ENCODE measurements around the gene SNX32.

The SNX32 gene

GRCh38 chr11:65899356-65900124, 65.8 kb downstream of the SNX32 start:
- H3K4me3 ChIP-seq (ENCODE audit: low read length, poor library complexity, severe bottlenecking), result peak overlapping the region; percentile 57
- no peaks in the 10 kb centered on the region for H3K79me2 ChIP-seq (ENCODE audit: insufficient read depth, low read length)

GRCh38 chr11:65900125-65900898, 66.5 kb downstream of the SNX32 start, which contains the start of gene FOSL1:
Gene FOSL1, minus strand, starts transcription at chr11:65900388. Its CDS starts 49 bp downstream, at chr11:65900339.
- Histone ChIP-seq H3F3A (ENCODE audit: low read depth) (no peaks in the 10 kb centered on the region), H3K36me3 (ENCODE audit: insufficient read depth, low read length) (no peaks in the 10 kb centered on the region), H3K9ac (ENCODE audit: low read depth, low read length, poor library complexity, severe bottlenecking) (no peak within 1 kb of the TSS), H3K79me2 (ENCODE audit: insufficient read depth, low read length) (no peaks in the 10 kb centered on the region), H3K9me2 (replicated peaks; ENCODE audit: low read depth, low read length) (no peaks in the 10 kb centered on the region), H2AFZ (ENCODE audit: low read length) (peak within 1 kb of the TSS; percentile 53; the same call in 1 of the 2 replicates), H3K4me1 (ENCODE audit: insufficient read depth, low read length, poor library complexity, severe bottlenecking) (peaks cover 7% of the 10 kb centered on the region), H4K20me1 (ENCODE audit: insufficient read depth, low read length, poor library complexity, severe bottlenecking) (no peaks in the 10 kb centered on the region), H3K9me3 (ENCODE audit: insufficient read depth, low read depth, low read length) (no peaks in the 10 kb centered on the region), H3K4me3 (ENCODE audit: low read length, poor library complexity, severe bottlenecking) (peak within 1 kb of the TSS; percentile 57), H3K27me3 (ENCODE audit: insufficient read depth, low read length, poor library complexity, severe bottlenecking) (no peaks in the 10 kb centered on the region), H3K4me2 (ENCODE audit: low read depth, low read length, poor library complexity, severe bottlenecking) (peak within 1 kb of the TSS; percentile 69)
- no peak for TF ChIP-seq CTCF (conservative IDR thresholded peaks at IDR 0.05; ENCODE audit: low read length)
- no peak for TF ChIP-seq EZH2phosphoT487 (IDR thresholded peaks at IDR 0.05; ENCODE audit: borderline replicate concordance)

More at GRCh38 chr11:65899356-65900124, 65.8 kb downstream of the SNX32 start:
- Histone ChIP-seq H3K9me3 (ENCODE audit: insufficient read depth, low read depth, low read length) (no peaks in the 10 kb centered on the region), H3K36me3 (ENCODE audit: insufficient read depth, low read length) (no peaks in the 10 kb centered on the region), H2AFZ (ENCODE audit: low read length) (no peak overlapping the region), H3K4me2 (ENCODE audit: low read depth, low read length, poor library complexity, severe bottlenecking) (peak overlapping the region; percentile 69), H3K9me2 (replicated peaks; ENCODE audit: low read depth, low read length) (no peaks in the 10 kb centered on the region), H4K20me1 (ENCODE audit: insufficient read depth, low read length, poor library complexity, severe bottlenecking) (no peaks in the 10 kb centered on the region), H3K9ac (ENCODE audit: low read depth, low read length, poor library complexity, severe bottlenecking) (no peak overlapping the region), H3K4me1 (ENCODE audit: insufficient read depth, low read length, poor library complexity, severe bottlenecking) (peaks cover 7% of the 10 kb centered on the region), H3F3A (ENCODE audit: low read depth) (no peaks in the 10 kb centered on the region), H3K27me3 (ENCODE audit: insufficient read depth, low read length, poor library complexity, severe bottlenecking) (no peaks in the 10 kb centered on the region)
- TF ChIP-seq EZH2phosphoT487 (IDR thresholded peaks at IDR 0.05; ENCODE audit: borderline replicate concordance) (no peak), CTCF (conservative IDR thresholded peaks at IDR 0.05; ENCODE audit: low read length) (no peak)

GRCh38 chr11:65900899-65901180, 67.1 kb downstream of the SNX32 start:
- peak overlapping the region; percentile 69 for H3K4me2 ChIP-seq (ENCODE audit: low read depth, low read length, poor library complexity, severe bottlenecking)
- H3K9ac ChIP-seq (ENCODE audit: low read depth, low read length, poor library complexity, severe bottlenecking), result no peak overlapping the region
- no peaks in the 10 kb centered on the region for H3F3A ChIP-seq (ENCODE audit: low read depth)
- peaks cover 7% of the 10 kb centered on the region for H3K4me1 ChIP-seq (ENCODE audit: insufficient read depth, low read length, poor library complexity, severe bottlenecking)
- no peaks in the 10 kb centered on the region for H3K79me2 ChIP-seq (ENCODE audit: insufficient read depth, low read length)
- H3K9me2 ChIP-seq (replicated peaks; ENCODE audit: low read depth, low read length), result no peaks in the 10 kb centered on the region
- H4K20me1 ChIP-seq (ENCODE audit: insufficient read depth, low read length, poor library complexity, severe bottlenecking), result no peaks in the 10 kb centered on the region
- H3K27me3 ChIP-seq (ENCODE audit: insufficient read depth, low read length, poor library complexity, severe bottlenecking), result no peaks in the 10 kb centered on the region
- H3K9me3 ChIP-seq (ENCODE audit: insufficient read depth, low read depth, low read length), result no peaks in the 10 kb centered on the region
- no peak overlapping the region for H3K4me3 ChIP-seq (ENCODE audit: low read length, poor library complexity, severe bottlenecking)
- H3K36me3 ChIP-seq (ENCODE audit: insufficient read depth, low read length), result no peaks in the 10 kb centered on the region
- H2AFZ ChIP-seq (ENCODE audit: low read length), result 0 out of 2 replicates have a peak overlapping the region, but pooled peaks have one; percentile 53
- no peak for TF ChIP-seq CTCF (conservative IDR thresholded peaks at IDR 0.05; ENCODE audit: low read length)
- no peak for TF ChIP-seq EZH2phosphoT487 (IDR thresholded peaks at IDR 0.05; ENCODE audit: borderline replicate concordance)
